Bronchial epithelial cell (primary cell): Measurements from ENCODE around the gene PRDM9. TPM values are rescaled to one million over a fixed set of nuclear protein-coding genes. Genes with fewer than 3 reads are reported as not detected.
"Not testable (repeated sequence)": the region's sequence is repeated elsewhere in the genome, so short reads cannot be mapped to it uniquely, and the experiment has no call there.

ENCODE experiments used
- DNase-seq: peaks from one replicate; pipeline ENCODE4 v3.0.0-alpha.2; 2010; ENCODE audit warnings: low read depth
- FAIRE-seq: peaks from 2 replicates; lab custom pipeline; 2011; peaks lifted over from hg19 to GRCh38; lab: Jason Lieb, UNC
- H3K27me3 ChIP-seq: 2 replicates; pipeline ENCODE4 v1.5.1; 2011; ENCODE audit warnings: low read length; ENCODE audit not compliant: control insufficient read depth, insufficient read depth
- H3K36me3 ChIP-seq: 2 replicates; pipeline ENCODE4 v1.5.1; 2011; ENCODE audit warnings: low read length; ENCODE audit not compliant: control insufficient read depth, insufficient read depth
- H3K4me3 ChIP-seq: 2 replicates; pipeline ENCODE4 v1.5.1; 2011; ENCODE audit warnings: mild to moderate bottlenecking, low read depth, low read length, control low read depth
- CTCF ChIP-seq: IDR thresholded peaks from 2 replicates; pipeline ENCODE4 v1.5.1; 2011; ENCODE audit warnings: mild to moderate bottlenecking, moderate library complexity, low read length, control low read depth, inconsistent platforms; ENCODE audit not compliant: insufficient read depth, severe bottlenecking
- total RNA-seq: library from RNA; depleted of rRNA; stranded (reverse); fragments of >200 nt; gene quantifications from 2 replicates; pipeline ENCODE4 v1.2.1, GENCODE V29; 2014

Gene PRDM9
- total RNA-seq, 1 donor from 2014 or later = under 0.01 TPM

- FAIRE-seq (no peak), DNase-seq (no peak)
- TF ChIP-seq CTCF = no peak
- Histone ChIP-seq H3K36me3 (no peaks in the 10 kb centered on the region), H3K27me3 (no peaks in the 10 kb centered on the region), H3K4me3 (no peak overlapping the region)
Observed at GRCh38 chr5:23523031-23523430, 15.6 kb downstream of the PRDM9 start.

- FAIRE-seq = no peak
Observed at GRCh38 chr5:23523998-23524397, 16.6 kb downstream of the PRDM9 start.

DNA sequence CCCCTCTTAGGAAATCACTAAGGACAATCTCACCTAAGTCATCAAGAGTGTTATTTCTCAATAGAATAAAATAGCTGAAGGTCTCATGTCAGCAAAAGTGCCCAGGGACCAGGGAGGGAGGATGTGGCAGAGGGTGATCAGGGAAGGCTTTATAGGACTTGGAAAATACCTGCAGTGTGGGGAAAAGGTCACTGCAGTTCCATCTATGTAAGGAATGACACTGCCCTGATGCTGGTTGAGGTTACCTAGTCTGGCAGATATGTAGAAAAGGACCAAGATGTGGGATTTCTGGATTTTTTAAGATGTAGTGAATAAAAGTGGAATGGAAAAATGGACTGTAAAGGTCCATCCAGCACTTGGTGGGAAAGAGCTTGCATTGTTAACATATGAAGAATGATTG lies 18.3 kb downstream of the PRDM9 start:
- Histone ChIP-seq H3K36me3 (no peaks in the 10 kb centered on the region), H3K4me3 (no peak overlapping the region), H3K27me3 (no peaks in the 10 kb centered on the region)
- FAIRE-seq (peak; percentile 62), DNase-seq (no peak)
- no peak for TF ChIP-seq CTCF

More at GRCh38 chr5:23523998-23524397, 16.6 kb downstream of the PRDM9 start:
- no peak for DNase-seq
- Histone ChIP-seq H3K27me3 (no peaks in the 10 kb centered on the region), H3K4me3 (no peak overlapping the region), H3K36me3 (no peaks in the 10 kb centered on the region)
- TF ChIP-seq CTCF = no peak

DNA sequence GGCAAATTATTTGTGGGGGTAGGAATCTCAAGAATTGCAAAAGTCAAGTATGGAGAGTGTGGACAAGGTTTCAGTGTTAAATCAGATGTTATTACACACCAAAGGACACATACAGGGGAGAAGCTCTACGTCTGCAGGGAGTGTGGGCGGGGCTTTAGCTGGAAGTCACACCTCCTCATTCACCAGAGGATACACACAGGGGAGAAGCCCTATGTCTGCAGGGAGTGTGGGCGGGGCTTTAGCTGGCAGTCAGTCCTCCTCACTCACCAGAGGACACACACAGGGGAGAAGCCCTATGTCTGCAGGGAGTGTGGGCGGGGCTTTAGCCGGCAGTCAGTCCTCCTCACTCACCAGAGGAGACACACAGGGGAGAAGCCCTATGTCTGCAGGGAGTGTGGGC lies 19.2 kb downstream of the PRDM9 start:
- DNase-seq, H3K27me3 ChIP-seq, FAIRE-seq, H3K36me3 ChIP-seq, H3K4me3 ChIP-seq: not testable (repeated sequence)

DNA sequence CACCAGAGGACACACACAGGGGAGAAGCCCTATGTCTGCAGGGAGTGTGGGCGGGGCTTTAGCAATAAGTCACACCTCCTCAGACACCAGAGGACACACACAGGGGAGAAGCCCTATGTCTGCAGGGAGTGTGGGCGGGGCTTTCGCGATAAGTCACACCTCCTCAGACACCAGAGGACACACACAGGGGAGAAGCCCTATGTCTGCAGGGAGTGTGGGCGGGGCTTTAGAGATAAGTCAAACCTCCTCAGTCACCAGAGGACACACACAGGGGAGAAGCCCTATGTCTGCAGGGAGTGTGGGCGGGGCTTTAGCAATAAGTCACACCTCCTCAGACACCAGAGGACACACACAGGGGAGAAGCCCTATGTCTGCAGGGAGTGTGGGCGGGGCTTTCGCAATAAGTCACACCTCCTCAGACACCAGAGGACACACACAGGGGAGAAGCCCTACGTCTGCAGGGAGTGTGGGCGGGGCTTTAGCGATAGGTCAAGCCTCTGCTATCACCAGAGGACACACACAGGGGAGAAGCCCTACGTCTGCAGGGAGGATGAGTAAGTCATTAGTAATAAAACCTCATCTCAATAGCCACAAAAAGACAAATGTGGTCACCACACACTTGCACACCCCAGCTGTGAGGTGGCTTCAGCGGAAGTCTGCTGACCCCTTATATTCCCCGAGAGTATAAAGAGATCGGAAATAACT lies 20.0 kb downstream of the PRDM9 start:
- not testable (repeated sequence) for H3K27me3 ChIP-seq, H3K4me3 ChIP-seq, FAIRE-seq, H3K36me3 ChIP-seq
- peak; percentile 3 for DNase-seq

DNA sequence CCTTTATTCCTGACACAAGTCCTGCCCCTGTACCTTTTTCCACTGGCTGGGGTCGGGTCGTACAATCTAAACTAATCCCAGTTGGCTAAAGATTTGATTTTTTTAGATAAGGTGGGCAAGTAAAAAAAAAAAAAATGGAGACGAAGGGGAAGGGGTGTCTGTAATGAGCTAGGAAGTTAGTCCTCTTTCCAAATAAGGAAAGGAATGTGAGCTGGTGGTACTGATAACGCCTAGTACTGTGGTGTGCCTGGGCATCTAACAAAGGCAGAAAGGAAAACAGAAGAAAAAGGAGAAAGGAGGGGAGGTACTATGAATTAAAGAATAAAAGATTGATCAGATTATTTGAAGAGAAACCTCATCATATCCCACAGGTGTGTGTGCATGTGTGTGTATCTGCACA lies 21.3 kb downstream of the PRDM9 start:
- TF ChIP-seq CTCF = no peak
- FAIRE-seq = no peak
- Histone ChIP-seq H3K27me3 (no peaks in the 10 kb centered on the region), H3K4me3 (no peak overlapping the region), H3K36me3 (no peaks in the 10 kb centered on the region)
- DNase-seq = no peak

DNA sequence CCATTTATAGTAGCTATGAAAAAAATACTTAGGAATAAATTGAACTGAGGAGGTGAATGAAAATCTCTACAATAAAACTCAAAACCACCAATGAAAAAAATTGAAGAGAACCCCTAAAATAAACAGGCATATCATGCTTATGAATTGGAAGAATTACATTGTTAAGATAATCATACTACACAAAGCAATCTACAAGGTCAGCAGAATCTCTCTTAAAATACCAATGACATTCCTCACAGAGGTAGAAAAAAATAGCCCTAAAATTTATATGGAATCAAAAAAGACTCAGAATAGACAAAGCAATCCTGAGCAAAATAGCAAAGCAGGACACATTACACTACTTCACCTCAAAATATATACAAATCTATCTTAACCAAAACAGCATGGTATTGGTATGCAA lies 23.2 kb downstream of the PRDM9 start:
- DNase-seq (no peak), FAIRE-seq (no peak)
- TF ChIP-seq CTCF = no peak
- Histone ChIP-seq H3K4me3 (no peak overlapping the region), H3K36me3 (no peaks in the 10 kb centered on the region), H3K27me3 (no peaks in the 10 kb centered on the region)
